Glutamatergic neuron (in vitro differentiated cells): Measurements from ENCODE around the gene KCTD13. TPM values are rescaled to one million over a fixed set of nuclear protein-coding genes. Genes with fewer than 3 reads are reported as not detected.

Experiments used
- DNase-seq: peaks from one replicate; pipeline ENCODE4 v3.0.0; 2022
- H3K27ac Mint-ChIP-seq: one replicate; pipeline ENCODE4 v1.8.0; 2020; ENCODE audit warnings: mild to moderate bottlenecking, mixed read lengths, inconsistent platforms; ENCODE audit not compliant: unreplicated experiment
- H3K27me3 Mint-ChIP-seq: one replicate; pipeline ENCODE4 v1.8.0; 2020; ENCODE audit warnings: mild to moderate bottlenecking, moderate library complexity, mixed read lengths, inconsistent platforms; ENCODE audit not compliant: unreplicated experiment
- H3K36me3 Mint-ChIP-seq: one replicate; pipeline ENCODE4 v1.8.0; 2020; ENCODE audit warnings: mild to moderate bottlenecking, mixed read lengths, inconsistent platforms; ENCODE audit not compliant: unreplicated experiment
- H3K4me1 Mint-ChIP-seq: one replicate; pipeline ENCODE4 v1.8.0; 2020; ENCODE audit warnings: mild to moderate bottlenecking, low read depth, mixed read lengths, inconsistent platforms; ENCODE audit not compliant: unreplicated experiment
- H3K4me3 Mint-ChIP-seq: one replicate; pipeline ENCODE4 v1.8.0; 2020; ENCODE audit warnings: mild to moderate bottlenecking, mixed read lengths, inconsistent platforms; ENCODE audit not compliant: unreplicated experiment
- H3K9me3 Mint-ChIP-seq: one replicate; pipeline ENCODE4 v1.8.0; 2020; ENCODE audit warnings: mild to moderate bottlenecking, moderate library complexity, mixed read lengths, inconsistent platforms; ENCODE audit not compliant: unreplicated experiment
- total RNA-seq: library from RNA; stranded (reverse); fragmentation: NEBNext Ultra II Directional; extraction: Animal tissue kit (Norgen Biotek cat#: 25700); gene quantifications from one replicate; pipeline ENCODE4 v1.2.1, GENCODE V29; 2021; ENCODE audit not compliant: unreplicated experiment
- TF ChIP-seq, protein P1 (sequence below): fragments of 200-600 bp; sonication (generic); IDR thresholded peaks from one replicate; pipeline ENCODE4 v1.5.0; 2021; ENCODE audit not compliant: partially characterized antibody, unreplicated experiment

The KCTD13 gene
- total RNA-seq, 1 donor from 2014 or later: 18.4 TPM

DNA sequence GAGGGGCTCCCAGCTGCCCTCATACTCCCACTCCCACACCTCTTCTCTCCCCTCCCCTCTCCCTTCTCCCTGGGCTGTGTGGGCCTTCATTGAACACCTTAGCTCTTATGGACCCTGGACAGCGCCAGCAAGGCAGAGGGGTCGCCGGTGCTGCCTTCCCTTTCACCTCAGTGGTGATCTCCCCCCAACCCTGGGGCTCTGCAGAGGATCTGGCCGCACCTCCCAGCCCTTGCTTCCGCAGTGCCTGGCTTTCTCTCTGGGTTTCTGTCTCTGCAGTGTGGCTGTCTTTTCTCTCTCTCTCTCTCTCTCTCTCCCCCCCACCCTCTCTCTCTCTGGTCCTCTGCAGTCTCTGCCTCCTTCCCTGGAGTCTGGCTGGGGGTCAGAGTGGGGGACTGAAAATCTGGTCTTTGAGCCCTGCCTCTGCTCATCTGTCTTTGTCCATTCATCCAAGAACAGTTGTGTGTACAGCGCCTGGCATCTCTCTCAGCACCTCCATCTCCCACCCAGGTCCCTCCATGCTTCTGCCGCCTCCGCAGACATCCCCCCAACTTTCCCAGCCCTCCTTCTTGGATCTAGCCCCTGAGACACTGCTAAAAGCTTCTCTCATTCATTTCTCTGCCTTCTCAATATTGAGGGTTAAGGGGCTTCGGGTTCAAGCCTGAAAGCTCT, 27.8 kb downstream of the KCTD13 start:
- DNase-seq: no peak
- peaks cover 4% of the 10 kb centered on the region for H3K36me3 Mint-ChIP-seq
- peak overlapping the region; percentile 99 for H3K4me3 Mint-ChIP-seq
- TF ChIP-seq, protein P1, sequence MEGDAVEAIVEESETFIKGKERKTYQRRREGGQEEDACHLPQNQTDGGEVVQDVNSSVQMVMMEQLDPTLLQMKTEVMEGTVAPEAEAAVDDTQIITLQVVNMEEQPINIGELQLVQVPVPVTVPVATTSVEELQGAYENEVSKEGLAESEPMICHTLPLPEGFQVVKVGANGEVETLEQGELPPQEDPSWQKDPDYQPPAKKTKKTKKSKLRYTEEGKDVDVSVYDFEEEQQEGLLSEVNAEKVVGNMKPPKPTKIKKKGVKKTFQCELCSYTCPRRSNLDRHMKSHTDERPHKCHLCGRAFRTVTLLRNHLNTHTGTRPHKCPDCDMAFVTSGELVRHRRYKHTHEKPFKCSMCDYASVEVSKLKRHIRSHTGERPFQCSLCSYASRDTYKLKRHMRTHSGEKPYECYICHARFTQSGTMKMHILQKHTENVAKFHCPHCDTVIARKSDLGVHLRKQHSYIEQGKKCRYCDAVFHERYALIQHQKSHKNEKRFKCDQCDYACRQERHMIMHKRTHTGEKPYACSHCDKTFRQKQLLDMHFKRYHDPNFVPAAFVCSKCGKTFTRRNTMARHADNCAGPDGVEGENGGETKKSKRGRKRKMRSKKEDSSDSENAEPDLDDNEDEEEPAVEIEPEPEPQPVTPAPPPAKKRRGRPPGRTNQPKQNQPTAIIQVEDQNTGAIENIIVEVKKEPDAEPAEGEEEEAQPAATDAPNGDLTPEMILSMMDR: no peak
- H3K9me3 Mint-ChIP-seq: peaks cover 14% of the 10 kb centered on the region
- peaks cover 7% of the 10 kb centered on the region for H3K27me3 Mint-ChIP-seq
- H3K27ac Mint-ChIP-seq: peak overlapping the region; percentile 94
- peaks cover 17% of the 10 kb centered on the region for H3K4me1 Mint-ChIP-seq

GRCh38 chr16:29897333-29897732, 28.7 kb downstream of the KCTD13 start:
- Mint-ChIP-seq H3K27me3 (peaks cover 7% of the 10 kb centered on the region), H3K9me3 (peaks cover 14% of the 10 kb centered on the region), H3K4me1 (peaks cover 17% of the 10 kb centered on the region), H3K36me3 (peaks cover 4% of the 10 kb centered on the region), H3K4me3 (peak overlapping the region; percentile 99), H3K27ac (peak overlapping the region; percentile 94)
- TF ChIP-seq, protein P1: no peak
- DNase-seq: no peak

DNA sequence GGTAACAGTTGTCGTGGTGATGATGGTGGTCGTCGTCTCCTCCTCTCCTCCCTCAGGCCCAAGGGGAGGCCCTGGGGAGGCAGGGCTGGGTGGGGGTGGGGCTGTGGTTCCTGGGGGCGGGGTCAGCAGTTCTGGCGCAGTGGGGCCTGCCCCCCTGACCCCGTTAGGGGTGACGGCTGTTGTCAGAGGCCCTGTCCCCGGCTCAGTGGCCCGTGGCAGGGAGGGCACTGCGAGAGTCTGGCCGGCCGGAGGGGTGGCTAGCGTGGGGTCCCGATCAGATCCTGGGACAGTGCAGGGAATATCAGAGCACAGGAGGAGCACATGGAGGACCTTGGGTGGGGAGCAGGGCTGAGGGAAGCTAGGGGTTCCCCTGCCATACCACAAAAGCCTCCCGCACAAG, 29.2 kb downstream of the KCTD13 start:
- TF ChIP-seq, protein P1: no peak
- H3K9me3 Mint-ChIP-seq: peaks cover 12% of the 10 kb centered on the region
- peaks cover 7% of the 10 kb centered on the region for H3K27me3 Mint-ChIP-seq
- H3K4me1 Mint-ChIP-seq: peaks cover 14% of the 10 kb centered on the region
- DNase-seq: no peak
- H3K27ac Mint-ChIP-seq: no peak overlapping the region
- peaks cover 4% of the 10 kb centered on the region for H3K36me3 Mint-ChIP-seq
- peak overlapping the region; percentile 42 for H3K4me3 Mint-ChIP-seq

GRCh38 chr16:29894352-29894751, 31.7 kb downstream of the KCTD13 start:
- DNase-seq: no peak
- H3K27ac Mint-ChIP-seq: peak overlapping the region; percentile 22
- peaks cover 13% of the 10 kb centered on the region for H3K4me1 Mint-ChIP-seq

GRCh38 chr16:29893553-29893952, 32.5 kb downstream of the KCTD13 start:
- TF ChIP-seq, protein P1: no peak
- Mint-ChIP-seq H3K27me3 (peaks cover 6% of the 10 kb centered on the region), H3K36me3 (peaks cover 4% of the 10 kb centered on the region), H3K27ac (no peak overlapping the region), H3K4me1 (peaks cover 12% of the 10 kb centered on the region), H3K9me3 (peaks cover 5% of the 10 kb centered on the region), H3K4me3 (no peak overlapping the region)
- DNase-seq: no peak

More at GRCh38 chr16:29894352-29894751, 31.7 kb downstream of the KCTD13 start:
- H3K9me3 Mint-ChIP-seq: peaks cover 5% of the 10 kb centered on the region
- no peak overlapping the region for H3K4me3 Mint-ChIP-seq
- peaks cover 4% of the 10 kb centered on the region for H3K36me3 Mint-ChIP-seq
- TF ChIP-seq, protein P1: no peak
- peaks cover 6% of the 10 kb centered on the region for H3K27me3 Mint-ChIP-seq
